Smooth muscle cell (in vitro differentiated cells): ENCODE measurements around the gene MAPKAPK3. TPM values are rescaled to one million over a fixed set of nuclear protein-coding genes. Genes with fewer than 3 reads are reported as not detected.

Experiments used
- DNase-seq: peaks from one replicate; lab custom pipeline; 2025; ENCODE audit not compliant: unreplicated experiment; lab: John Stamatoyannopoulos, UW
- H2AFZ ChIP-seq: fragments of 200-600 bp; sonication (generic); 2 replicates; pipeline ENCODE4 v1.6.0; 2016; ENCODE audit warnings: antibody characterized with exemption, low read depth, mild to moderate bottlenecking
- H3F3A ChIP-seq: fragments of 200-600 bp; sonication (generic); 2 replicates; pipeline ENCODE4 v1.6.0; 2017; ENCODE audit warnings: antibody characterized with exemption, low read depth
- H3K27ac ChIP-seq: fragments of 200-600 bp; sonication (generic); 2 replicates; pipeline ENCODE4 v1.5.1; 2016; ENCODE audit warnings: low read depth, mild to moderate bottlenecking
- H3K27me3 ChIP-seq: fragments of 200-600 bp; sonication (generic); 2 replicates; pipeline ENCODE4 v1.6.1; 2016; ENCODE audit warnings: low read depth, mild to moderate bottlenecking
- H3K36me3 ChIP-seq: fragments of 200-600 bp; sonication (generic); 2 replicates; pipeline ENCODE4 v1.5.1; 2016; ENCODE audit warnings: low read depth
- H3K4me1 ChIP-seq: fragments of 200-600 bp; sonication (generic); 2 replicates; pipeline ENCODE4 v1.5.1; 2016; ENCODE audit warnings: low read depth
- H3K4me2 ChIP-seq: fragments of 200-600 bp; sonication (generic); 2 replicates; pipeline ENCODE4 v1.6.0; 2016; ENCODE audit warnings: mild to moderate bottlenecking
- H3K4me3 ChIP-seq: fragments of 200-600 bp; sonication (generic); 2 replicates; pipeline ENCODE4 v1.5.1; 2016; ENCODE audit warnings: mild to moderate bottlenecking
- H3K79me2 ChIP-seq: fragments of 200-600 bp; sonication (generic); 2 replicates; pipeline ENCODE4 v1.6.0; 2016; ENCODE audit warnings: low read depth, mild to moderate bottlenecking
- H3K9ac ChIP-seq: fragments of 200-600 bp; sonication (generic); 2 replicates; pipeline ENCODE4 v1.6.0; 2016; ENCODE audit warnings: low read depth
- H3K9me3 ChIP-seq: fragments of 200-600 bp; sonication (generic); replicated peaks from 2 replicates; pipeline ENCODE4 v1.5.1; 2016; ENCODE audit warnings: low read depth
- H4K20me1 ChIP-seq: fragments of 200-600 bp; sonication (generic); 2 replicates; pipeline ENCODE4 v1.6.0; 2016; ENCODE audit warnings: low read depth
- CTCF ChIP-seq: fragments of 200-600 bp; sonication (generic); IDR thresholded peaks from 2 replicates; pipeline ENCODE4 v1.5.1; 2017; ENCODE audit warnings: borderline replicate concordance, mild to moderate bottlenecking, antibody characterized with exemption; ENCODE audit not compliant: insufficient read depth, poor library complexity, severe bottlenecking
- WGBS: methylation state at CpG from one replicate; pipeline ENCODE4 v1.1.7; 2016; ENCODE audit warnings: low lambda C conversion rate; 5-methylcytosine and 5-hydroxymethylcytosine counted together
- polyA plus RNA-seq: library from polyadenylated mRNA; unstranded; fragments of >200 nt; fragmentation: Nextera tagmentation; extraction: Ambion mirVana; gene quantifications from 2 replicates; pipeline ENCODE4 v1.2.1, GENCODE V29; 2016
- total RNA-seq: library from RNA; depleted of rRNA; stranded (reverse); fragments of >200 nt; gene quantifications from 2 replicates; pipeline ENCODE4 v1.2.3, GENCODE V29; 2014

MAPKAPK3 gene
- total and polyA plus RNA-seq, 2 experiments from 2014 or later: 17.1 to 18.7 TPM

GRCh38 chr3:50588759-50589433 is 28.1 kb upstream of the MAPKAPK3 start:
- no peak for TF ChIP-seq CTCF
- H2AFZ ChIP-seq: no peak overlapping the region

GRCh38 chr3:50591196-50591741 is 25.7 kb upstream of the MAPKAPK3 start:
- Histone ChIP-seq H3K4me1 (no peaks in the 10 kb centered on the region), H3K27me3 (no peaks in the 10 kb centered on the region), H3K4me2 (no peak overlapping the region), H3K9ac (no peak overlapping the region), H3K9me3 (no peaks in the 10 kb centered on the region), H3K4me3 (no peak overlapping the region), H3K36me3 (no peaks in the 10 kb centered on the region), H3K27ac (no peak overlapping the region), H3F3A (no peaks in the 10 kb centered on the region), H2AFZ (no peak overlapping the region), H4K20me1 (no peaks in the 10 kb centered on the region), H3K79me2 (no peaks in the 10 kb centered on the region)
- no peak for TF ChIP-seq CTCF
- no peak for DNase-seq
- 77% methylated on average over 9 of the region's 9 CpGs for WGBS

More at GRCh38 chr3:50588759-50589433, 28.1 kb upstream of the MAPKAPK3 start:
- Histone ChIP-seq H3K4me1 (no peaks in the 10 kb centered on the region), H3K79me2 (no peaks in the 10 kb centered on the region), H3K36me3 (no peaks in the 10 kb centered on the region), H3K9me3 (no peaks in the 10 kb centered on the region), H3K27me3 (no peaks in the 10 kb centered on the region), H3K4me3 (no peak overlapping the region), H4K20me1 (no peaks in the 10 kb centered on the region), H3K9ac (no peak overlapping the region), H3F3A (no peaks in the 10 kb centered on the region), H3K4me2 (no peak overlapping the region), H3K27ac (no peak overlapping the region)
- DNase-seq: no peak
- WGBS: 93% methylated on average over 4 of the region's 4 CpGs

- Histone ChIP-seq H3K4me3 (no peak overlapping the region), H3K9ac (no peak overlapping the region), H3K27ac (no peak overlapping the region), H3K27me3 (no peaks in the 10 kb centered on the region), H3K79me2 (no peaks in the 10 kb centered on the region), H3K4me2 (no peak overlapping the region), H2AFZ (no peak overlapping the region), H3K4me1 (no peaks in the 10 kb centered on the region), H4K20me1 (no peaks in the 10 kb centered on the region), H3F3A (no peaks in the 10 kb centered on the region), H3K9me3 (no peaks in the 10 kb centered on the region), H3K36me3 (no peaks in the 10 kb centered on the region)
- 85% methylated on average over 5 of the region's 5 CpGs for WGBS
- DNase-seq: no peak
- no peak for TF ChIP-seq CTCF
Observed at GRCh38 chr3:50592568-50592967, 24.4 kb upstream of the MAPKAPK3 start.
